ENCODE data around the gene BMS1.
"Not testable (repeated sequence)": the region's sequence is repeated elsewhere in the genome, so short reads cannot be mapped to it uniquely, and the experiment has no call there.

DNA sequence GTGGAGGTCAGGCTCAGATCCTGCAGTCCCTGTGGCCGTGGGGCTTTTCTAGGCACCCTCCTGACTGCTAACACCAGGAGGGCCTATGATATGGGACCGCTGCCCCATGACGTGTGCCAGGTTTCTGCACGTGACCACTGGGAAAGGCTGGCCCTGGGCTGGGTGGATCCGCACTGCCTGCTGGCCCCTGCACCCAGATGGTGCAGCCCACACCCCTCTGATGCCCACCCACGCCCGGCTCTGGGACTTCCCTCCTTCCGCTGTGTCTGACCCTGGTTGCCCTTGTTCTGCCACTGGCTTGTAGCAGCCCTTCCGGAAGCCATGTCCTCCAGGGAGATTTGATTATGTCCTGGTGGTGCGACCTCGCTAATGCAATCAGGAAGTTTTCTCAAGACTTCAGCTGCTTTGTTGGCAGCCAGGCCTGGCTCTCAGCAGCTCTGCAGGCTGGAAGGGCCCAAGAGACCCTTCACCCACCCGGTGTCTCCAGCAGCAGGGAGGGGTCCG, 88.6 kb downstream of the BMS1 start:
- not testable (repeated sequence) for TF ChIP-seq TAF1 (IDR thresholded peaks at IDR 0.05; ENCODE audit: borderline replicate concordance, low read depth, low read length); POLR2A (IDR thresholded peaks at IDR 0.05; ENCODE audit: low read depth, low read length); POLR2AphosphoS5 (IDR thresholded peaks at IDR 0.05; ENCODE audit: low read depth, low read length)

All from GM12892 (cell line).